ENCODE data around the gene SH3TC1.

The SH3TC1 gene

DNA sequence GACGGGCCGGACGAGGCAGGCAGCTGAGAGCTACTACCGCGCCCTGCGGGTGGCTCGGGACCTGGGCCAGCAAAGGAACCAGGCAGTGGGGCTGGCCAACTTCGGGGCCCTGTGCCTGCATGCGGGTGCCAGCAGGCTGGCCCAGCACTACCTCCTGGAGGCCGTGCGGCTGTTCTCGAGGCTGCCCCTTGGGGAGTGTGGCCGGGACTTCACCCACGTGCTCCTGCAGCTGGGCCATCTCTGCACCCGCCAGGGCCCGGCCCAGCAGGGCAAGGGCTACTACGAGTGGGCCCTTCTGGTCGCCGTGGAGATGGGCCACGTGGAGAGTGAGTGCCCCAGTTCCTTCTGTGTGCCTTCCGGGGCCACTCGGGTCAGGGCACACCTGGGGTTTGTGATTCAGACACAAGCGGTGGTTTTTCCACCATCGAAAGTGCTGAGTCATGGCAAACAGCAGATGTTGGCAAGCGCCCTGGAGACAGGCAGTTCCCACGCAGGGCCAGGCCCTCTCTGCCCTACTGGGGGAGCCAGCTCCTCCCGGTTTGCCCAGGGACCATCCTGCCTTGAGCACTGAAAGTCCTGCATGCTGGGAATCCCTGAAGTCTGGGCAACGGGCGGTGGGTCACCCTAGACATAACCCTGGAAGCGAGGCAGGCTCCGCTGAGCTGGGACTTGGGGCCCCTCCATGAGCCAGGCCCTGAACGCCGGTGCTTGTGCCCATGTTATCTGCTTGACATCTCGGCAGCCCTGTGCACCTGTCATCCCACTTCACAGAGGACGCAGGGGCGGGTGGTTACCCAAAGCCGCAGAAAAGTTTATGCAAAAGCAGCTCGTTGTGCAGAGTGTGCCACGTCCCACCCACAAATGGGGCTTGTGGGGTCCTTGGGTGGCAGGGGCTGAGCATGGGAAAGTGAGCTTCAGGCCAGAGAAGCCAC lies 29.5 kb downstream of the SH3TC1 start:
- ChIA-PET POLR2A (no interaction called here), CTCF (interaction anchor here (1.1 to 5.2 kb wide), 8 partner anchors 9 to 179 kb away, joined by 3 to 26 read pairs (median 7); no protein-coding TSS in a partner anchor)
- peak; percentile 16 for DNase-seq (ENCODE audit: low read depth, low spot score)
- H3K4me3 ChIP-seq (ENCODE audit: low read depth, low read length) = no peak overlapping the region
- TF ChIP-seq, protein P1, sequence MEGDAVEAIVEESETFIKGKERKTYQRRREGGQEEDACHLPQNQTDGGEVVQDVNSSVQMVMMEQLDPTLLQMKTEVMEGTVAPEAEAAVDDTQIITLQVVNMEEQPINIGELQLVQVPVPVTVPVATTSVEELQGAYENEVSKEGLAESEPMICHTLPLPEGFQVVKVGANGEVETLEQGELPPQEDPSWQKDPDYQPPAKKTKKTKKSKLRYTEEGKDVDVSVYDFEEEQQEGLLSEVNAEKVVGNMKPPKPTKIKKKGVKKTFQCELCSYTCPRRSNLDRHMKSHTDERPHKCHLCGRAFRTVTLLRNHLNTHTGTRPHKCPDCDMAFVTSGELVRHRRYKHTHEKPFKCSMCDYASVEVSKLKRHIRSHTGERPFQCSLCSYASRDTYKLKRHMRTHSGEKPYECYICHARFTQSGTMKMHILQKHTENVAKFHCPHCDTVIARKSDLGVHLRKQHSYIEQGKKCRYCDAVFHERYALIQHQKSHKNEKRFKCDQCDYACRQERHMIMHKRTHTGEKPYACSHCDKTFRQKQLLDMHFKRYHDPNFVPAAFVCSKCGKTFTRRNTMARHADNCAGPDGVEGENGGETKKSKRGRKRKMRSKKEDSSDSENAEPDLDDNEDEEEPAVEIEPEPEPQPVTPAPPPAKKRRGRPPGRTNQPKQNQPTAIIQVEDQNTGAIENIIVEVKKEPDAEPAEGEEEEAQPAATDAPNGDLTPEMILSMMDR (IDR thresholded peaks at IDR 0.05; ENCODE audit: insufficient read depth, low read length, missing control alignments) = no peak

- CTCF ChIA-PET = interaction anchor here (1.1 to 5.2 kb wide), 8 partner anchors 8 to 178 kb away, joined by 3 to 26 read pairs (median 6); no protein-coding TSS in a partner anchor
- DNase-seq (ENCODE audit: low read depth, low spot score) = no peak
- TF ChIP-seq, protein P1 (IDR thresholded peaks at IDR 0.05; ENCODE audit: insufficient read depth, low read length, missing control alignments) = no peak
- POLR2A ChIA-PET = no interaction called here
- no peak overlapping the region for H3K4me3 ChIP-seq (ENCODE audit: low read depth, low read length)
Observed at GRCh38 chr4:8229331-8229975, 30.4 kb downstream of the SH3TC1 start.

DNA sequence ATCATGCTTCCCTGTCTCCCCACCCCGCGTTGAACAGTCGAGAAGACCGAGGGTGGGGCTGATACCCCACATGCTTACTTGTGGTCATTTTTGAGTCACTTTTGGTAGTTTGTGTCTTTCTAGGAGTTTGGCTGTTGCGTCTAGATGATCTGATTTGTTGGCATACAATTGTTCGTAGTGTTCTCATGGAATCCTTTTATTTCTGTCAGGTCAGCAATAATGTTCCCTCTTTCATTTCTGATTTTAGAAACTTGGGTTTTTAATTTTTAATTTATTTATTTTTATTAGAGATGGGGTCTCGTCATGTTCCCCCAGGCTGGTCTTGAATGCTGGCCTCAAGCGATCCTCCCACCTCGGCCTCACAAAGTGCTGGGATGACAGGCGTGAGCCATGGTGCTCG lies 30.9 kb downstream of the SH3TC1 start:
- ChIA-PET CTCF (interaction anchor here (1.5 to 5.2 kb wide), 3 partner anchors 12 to 172 kb away, joined by 4 to 26 read pairs (median 16); no protein-coding TSS in a partner anchor), POLR2A (interaction anchor here (0.7 kb wide), 1 partner anchor 14 kb away, joined by 3 read pairs; no protein-coding TSS in a partner anchor)
- H3K4me3 ChIP-seq (ENCODE audit: low read depth, low read length) = no peak overlapping the region
- no peak for DNase-seq (ENCODE audit: low read depth, low spot score)
- TF ChIP-seq, protein P1 (IDR thresholded peaks at IDR 0.05; ENCODE audit: insufficient read depth, low read length, missing control alignments) = no peak

- H3K4me3 ChIP-seq (ENCODE audit: low read depth, low read length) = no peak overlapping the region
- DNase-seq (ENCODE audit: low read depth, low spot score) = no peak
- ChIA-PET CTCF (interaction anchor here (1.0 to 2.4 kb wide), 4 partner anchors 11 to 178 kb away, joined by 4 to 15 read pairs (median 5); no protein-coding TSS in a partner anchor), POLR2A (no interaction called here)
- TF ChIP-seq, protein P1 (IDR thresholded peaks at IDR 0.05; ENCODE audit: insufficient read depth, low read length, missing control alignments) = no peak
Observed at GRCh38 chr4:8230891-8231290, 31.8 kb downstream of the SH3TC1 start.

- TF ChIP-seq, protein P1 (IDR thresholded peaks at IDR 0.05; ENCODE audit: insufficient read depth, low read length, missing control alignments) = no peak
- DNase-seq (ENCODE audit: low read depth, low spot score) = no peak
- ChIA-PET POLR2A (no interaction called here), CTCF (interaction anchor here (0.6 to 2.4 kb wide), 5 partner anchors 9 to 177 kb away, joined by 3 to 15 read pairs (median 4); no protein-coding TSS in a partner anchor)
- no peak overlapping the region for H3K4me3 ChIP-seq (ENCODE audit: low read depth, low read length)
Observed at GRCh38 chr4:8231551-8232049, 32.5 kb downstream of the SH3TC1 start.
